Osteocyte (in vitro differentiated cells): ENCODE results near the gene LZIC. TPM values are rescaled to one million over a fixed set of nuclear protein-coding genes. Genes with fewer than 3 reads are reported as not detected.

ENCODE experiments used
- DNase-seq: peaks from one replicate; pipeline ENCODE4 v3.0.0; 2021; ENCODE audit warnings: mixed read lengths; ENCODE audit not compliant: unreplicated experiment; ENCODE audit errors: extremely low spot score
- H3K27ac Mint-ChIP-seq: one replicate; pipeline ENCODE4 v1.8.0; 2021; ENCODE audit warnings: mild to moderate bottlenecking, mixed read lengths; ENCODE audit not compliant: unreplicated experiment
- H3K27me3 Mint-ChIP-seq: one replicate; pipeline ENCODE4 v1.8.0; 2021; ENCODE audit warnings: mixed read lengths; ENCODE audit not compliant: unreplicated experiment
- H3K36me3 Mint-ChIP-seq: one replicate; pipeline ENCODE4 v1.8.0; 2021; ENCODE audit warnings: mixed read lengths; ENCODE audit not compliant: unreplicated experiment
- H3K4me1 Mint-ChIP-seq: one replicate; pipeline ENCODE4 v1.8.0; 2021; ENCODE audit warnings: mixed read lengths; ENCODE audit not compliant: unreplicated experiment
- H3K4me3 Mint-ChIP-seq: one replicate; pipeline ENCODE4 v1.8.0; 2021; ENCODE audit warnings: mild to moderate bottlenecking, moderate library complexity, mixed read lengths; ENCODE audit not compliant: unreplicated experiment
- H3K9me3 Mint-ChIP-seq: one replicate; pipeline ENCODE4 v1.8.0; 2021; ENCODE audit warnings: mixed read lengths; ENCODE audit not compliant: unreplicated experiment
- total RNA-seq: library from RNA; stranded (reverse); gene quantifications from 2 replicates; pipeline ENCODE4 v1.2.1, GENCODE V29; 2021
- TF ChIP-seq, protein P1 (sequence below): fragments of 200-600 bp; sonication (generic); IDR thresholded peaks from 2 replicates; pipeline ENCODE4 v1.5.0; 2021; ENCODE audit warnings: antibody characterized with exemption, mild to moderate bottlenecking, moderate library complexity

LZIC gene
- total RNA-seq, 1 donor from 2014 or later: 28.6 TPM

DNA sequence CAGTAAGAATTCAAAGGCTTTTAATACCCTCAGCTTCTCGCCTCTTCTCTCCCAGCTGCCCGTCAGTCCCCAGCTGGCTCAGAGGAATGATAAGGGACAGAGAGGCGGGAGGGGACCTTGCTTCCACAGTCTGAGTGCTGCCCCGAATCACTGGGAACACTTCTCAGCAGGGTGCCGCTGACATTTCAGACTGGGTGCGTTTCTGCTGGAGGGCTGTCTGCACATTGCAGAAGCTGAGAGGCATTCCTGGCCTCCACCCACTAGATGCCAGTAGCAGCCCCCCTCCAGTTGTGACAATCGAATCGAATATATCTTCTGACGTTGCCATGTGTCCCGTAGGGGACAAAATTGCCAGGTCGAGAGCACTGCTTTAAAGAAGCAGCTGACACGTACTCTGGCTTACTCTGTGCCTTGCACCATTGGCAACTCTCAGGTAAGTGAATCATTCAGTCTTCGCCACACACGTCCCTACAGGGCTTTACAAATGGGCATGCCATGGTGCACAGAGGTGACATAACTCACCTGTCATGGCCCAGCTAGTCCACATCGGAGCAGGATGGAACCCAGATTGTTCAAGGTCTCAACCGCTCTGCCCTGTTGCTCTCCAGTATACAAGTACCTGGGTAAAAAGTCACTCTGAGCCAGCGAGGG, 57.0 kb downstream of the LZIC start:
- Mint-ChIP-seq H3K27me3 (no peaks in the 10 kb centered on the region), H3K4me3 (no peak overlapping the region), H3K4me1 (peaks cover 60% of the 10 kb centered on the region), H3K27ac (no peak overlapping the region), H3K9me3 (no peaks in the 10 kb centered on the region), H3K36me3 (peaks cover 4% of the 10 kb centered on the region)
- TF ChIP-seq, protein P1, sequence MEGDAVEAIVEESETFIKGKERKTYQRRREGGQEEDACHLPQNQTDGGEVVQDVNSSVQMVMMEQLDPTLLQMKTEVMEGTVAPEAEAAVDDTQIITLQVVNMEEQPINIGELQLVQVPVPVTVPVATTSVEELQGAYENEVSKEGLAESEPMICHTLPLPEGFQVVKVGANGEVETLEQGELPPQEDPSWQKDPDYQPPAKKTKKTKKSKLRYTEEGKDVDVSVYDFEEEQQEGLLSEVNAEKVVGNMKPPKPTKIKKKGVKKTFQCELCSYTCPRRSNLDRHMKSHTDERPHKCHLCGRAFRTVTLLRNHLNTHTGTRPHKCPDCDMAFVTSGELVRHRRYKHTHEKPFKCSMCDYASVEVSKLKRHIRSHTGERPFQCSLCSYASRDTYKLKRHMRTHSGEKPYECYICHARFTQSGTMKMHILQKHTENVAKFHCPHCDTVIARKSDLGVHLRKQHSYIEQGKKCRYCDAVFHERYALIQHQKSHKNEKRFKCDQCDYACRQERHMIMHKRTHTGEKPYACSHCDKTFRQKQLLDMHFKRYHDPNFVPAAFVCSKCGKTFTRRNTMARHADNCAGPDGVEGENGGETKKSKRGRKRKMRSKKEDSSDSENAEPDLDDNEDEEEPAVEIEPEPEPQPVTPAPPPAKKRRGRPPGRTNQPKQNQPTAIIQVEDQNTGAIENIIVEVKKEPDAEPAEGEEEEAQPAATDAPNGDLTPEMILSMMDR: no peak
- DNase-seq: no peak

DNA sequence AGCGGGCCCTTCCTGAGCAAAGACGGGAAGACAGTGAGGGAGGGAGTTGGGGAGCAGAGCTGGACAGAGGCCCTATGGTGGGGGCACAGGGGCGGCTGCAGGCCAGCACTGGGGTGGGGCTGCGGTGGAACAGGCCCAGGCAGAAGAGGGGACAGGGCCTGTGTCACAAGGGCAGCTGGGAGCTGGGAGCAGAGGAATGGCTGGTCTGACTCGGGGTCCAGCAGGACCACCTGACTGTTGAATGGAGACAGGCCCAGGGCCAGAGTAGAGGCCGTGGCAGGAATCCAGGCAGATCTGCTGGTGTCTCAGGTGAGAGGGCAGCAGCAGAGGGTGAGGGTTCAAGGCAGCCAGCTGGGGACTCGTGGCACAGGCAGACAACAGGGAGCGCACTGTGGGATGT, 58.4 kb downstream of the LZIC start:
- Mint-ChIP-seq H3K27ac (no peak overlapping the region), H3K4me1 (peaks cover 45% of the 10 kb centered on the region), H3K4me3 (no peak overlapping the region), H3K27me3 (no peaks in the 10 kb centered on the region), H3K9me3 (no peaks in the 10 kb centered on the region), H3K36me3 (peaks cover 4% of the 10 kb centered on the region)
- DNase-seq: no peak
- TF ChIP-seq, protein P1: no peak

DNA sequence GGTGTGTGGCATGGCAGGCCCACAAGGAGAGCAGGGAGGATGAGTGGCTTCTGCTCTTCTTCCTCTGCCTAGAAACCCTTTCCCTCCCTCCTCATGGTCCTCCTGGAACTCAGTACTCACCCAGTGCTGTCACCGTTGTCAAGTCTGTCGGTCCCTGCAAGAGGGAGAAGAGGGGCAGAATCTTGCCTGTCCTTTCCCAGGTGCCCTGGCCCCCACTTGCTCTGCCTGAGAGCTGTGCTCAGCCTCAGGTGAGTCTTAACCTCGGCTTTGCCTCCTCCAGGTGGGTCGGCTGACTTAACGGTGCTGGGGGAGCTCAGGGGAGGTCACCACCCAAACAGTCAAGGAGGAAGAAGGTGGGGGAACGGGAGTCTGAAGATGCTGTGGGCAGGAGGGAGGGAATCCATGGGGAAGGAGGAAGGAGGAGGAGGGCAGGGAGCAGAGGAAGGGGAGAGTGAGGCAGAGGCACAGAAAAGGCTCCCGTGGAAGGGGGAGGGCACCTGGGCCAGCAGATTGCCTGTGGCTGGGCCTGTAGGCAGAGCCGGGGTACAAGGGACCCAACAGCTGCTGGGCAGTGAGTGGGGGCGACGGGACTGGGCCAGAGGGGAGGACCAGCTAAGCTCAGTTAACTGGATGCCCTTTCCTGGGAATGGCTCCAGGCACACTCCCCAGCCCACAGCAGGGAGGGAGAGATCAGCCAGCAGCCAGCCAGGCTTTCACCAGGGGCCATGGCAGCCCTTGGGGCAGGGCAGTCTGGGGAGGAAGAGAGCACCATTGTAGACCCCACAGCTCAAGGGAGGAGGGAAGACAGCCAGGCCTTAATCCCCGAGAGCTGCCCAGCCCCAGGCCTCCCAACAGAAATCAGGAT, 59.4 kb downstream of the LZIC start:
- Mint-ChIP-seq H3K9me3 (no peaks in the 10 kb centered on the region), H3K36me3 (peaks cover 4% of the 10 kb centered on the region), H3K4me1 (peaks cover 41% of the 10 kb centered on the region), H3K27me3 (no peaks in the 10 kb centered on the region), H3K4me3 (no peak overlapping the region), H3K27ac (no peak overlapping the region)
- DNase-seq: no peak
- TF ChIP-seq, protein P1: no peak

DNA sequence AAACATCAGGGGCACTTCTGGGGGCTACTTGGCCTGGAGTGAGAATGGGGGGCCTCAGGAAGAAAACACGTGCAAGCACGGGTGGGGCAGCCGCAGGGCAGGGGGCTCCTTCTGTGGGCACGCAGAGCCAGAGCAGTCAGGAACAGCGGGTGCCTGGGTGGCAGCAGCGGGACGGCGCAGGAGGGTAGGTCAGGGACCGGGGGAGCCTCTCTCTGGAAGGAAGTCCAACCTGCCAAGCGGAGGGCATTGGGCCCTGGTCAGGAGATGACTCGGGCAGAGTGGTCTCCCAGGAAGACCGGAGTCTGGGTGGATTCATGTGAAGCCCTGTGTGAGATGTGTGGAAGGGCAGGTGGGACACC, 60.3 kb downstream of the LZIC start:
- TF ChIP-seq, protein P1: no peak
- DNase-seq: no peak
- Mint-ChIP-seq H3K27ac (no peak overlapping the region), H3K4me1 (peaks cover 41% of the 10 kb centered on the region), H3K4me3 (no peak overlapping the region), H3K27me3 (no peaks in the 10 kb centered on the region), H3K9me3 (no peaks in the 10 kb centered on the region), H3K36me3 (peaks cover 4% of the 10 kb centered on the region)

DNA sequence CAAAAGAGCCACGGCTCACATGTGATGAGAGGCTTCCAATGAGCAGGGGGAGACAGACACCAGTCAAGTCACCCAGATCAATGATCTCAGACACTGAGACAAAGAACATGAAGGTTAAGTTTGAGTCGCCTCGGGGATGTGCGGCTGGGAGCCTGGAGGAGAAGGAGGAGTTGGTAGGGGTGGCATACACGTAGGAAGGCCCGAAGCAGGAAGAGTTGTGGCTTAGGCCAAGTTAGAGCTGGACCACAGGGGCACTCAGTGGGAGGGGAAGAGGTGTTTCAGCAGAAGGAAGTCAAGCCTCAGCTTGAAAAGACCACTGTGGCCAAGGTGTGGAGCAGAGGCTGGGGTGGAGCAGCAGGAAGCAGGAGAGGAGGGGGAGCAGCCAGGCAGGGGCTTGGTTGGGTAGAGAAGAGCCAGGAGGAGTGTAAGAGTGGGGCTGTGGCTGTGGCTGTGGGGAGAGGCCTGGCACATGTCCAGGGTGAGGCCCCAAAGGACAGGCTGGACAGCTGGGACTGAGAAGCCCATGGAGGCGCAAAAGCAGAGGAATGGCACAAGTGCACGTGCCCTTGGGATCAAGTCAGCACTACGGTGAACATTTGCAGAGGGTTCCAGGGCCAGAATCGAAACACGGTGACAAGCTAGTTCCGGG, 60.8 kb downstream of the LZIC start:
- Mint-ChIP-seq H3K4me3 (no peak overlapping the region), H3K27me3 (no peaks in the 10 kb centered on the region), H3K36me3 (peaks cover 4% of the 10 kb centered on the region), H3K9me3 (no peaks in the 10 kb centered on the region), H3K4me1 (peaks cover 41% of the 10 kb centered on the region), H3K27ac (peak overlapping the region; percentile 36)
- no peak for DNase-seq
- TF ChIP-seq, protein P1: no peak
